GM19452 (cell line): ENCODE results near the gene HPS4.
"Not testable (repeated sequence)": the region's sequence is repeated elsewhere in the genome, so short reads cannot be mapped to it uniquely, and the experiment has no call there.

ENCODE experiments used
- ATAC-seq: cut with Tn5 transposase; IDR thresholded peaks from one replicate; pipeline ENCODE4 v1.9.1; 2021; ENCODE audit not compliant: unreplicated experiment

The HPS4 gene

DNA sequence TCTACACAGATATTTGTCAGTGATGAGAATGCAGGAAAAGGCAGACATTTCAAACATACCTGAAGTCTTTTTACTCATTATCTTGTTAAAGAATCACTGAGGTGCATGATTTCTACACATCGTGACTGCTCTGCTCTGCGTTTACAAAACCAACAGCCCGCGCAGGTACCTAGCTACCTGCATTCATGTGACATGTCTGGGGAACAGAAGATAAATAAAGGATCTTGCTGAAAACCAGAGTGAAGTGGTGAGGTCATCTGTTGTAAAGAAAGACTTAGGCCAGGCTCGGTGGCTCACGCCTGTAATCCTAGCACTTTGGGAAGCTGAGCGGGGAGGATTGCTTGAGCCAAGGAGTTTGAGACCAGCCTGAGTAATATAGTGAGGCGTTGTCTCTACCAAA, 38.8 kb downstream of the HPS4 start:
- ATAC-seq = no peak

GRCh38 chr22:26443901-26444690, 39.5 kb downstream of the HPS4 start:
- no peak for ATAC-seq

DNA sequence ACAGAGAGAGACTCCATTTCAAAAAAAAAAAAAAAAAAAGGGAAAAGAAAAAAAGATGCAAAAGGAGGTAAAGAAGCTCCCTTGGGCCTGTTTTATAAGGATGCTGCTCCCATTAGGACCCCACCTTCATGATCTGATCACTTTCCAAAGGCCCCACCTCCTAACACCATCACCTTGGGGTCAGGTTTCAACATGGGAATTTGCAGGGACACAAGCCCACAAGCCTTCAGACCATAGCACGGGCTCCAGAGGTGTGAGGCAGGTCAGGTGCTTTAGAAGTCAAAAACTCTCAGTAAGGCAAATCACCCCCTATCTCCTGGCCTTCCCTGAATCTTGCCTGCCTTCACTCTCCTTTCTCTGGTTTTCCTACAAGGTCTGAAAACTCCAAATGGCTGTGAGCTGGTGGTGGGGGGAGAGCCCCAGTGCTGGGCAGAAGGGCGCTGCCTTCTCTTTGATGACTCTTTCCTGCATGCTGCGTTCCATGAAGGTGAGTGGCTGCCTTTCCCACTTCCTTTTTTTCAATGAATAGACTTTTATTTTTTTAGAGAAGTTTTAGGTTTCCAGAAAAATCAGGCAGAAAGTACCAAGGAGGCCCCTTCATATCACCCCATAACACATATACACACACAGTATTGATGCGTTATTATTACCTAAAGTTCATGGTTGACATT, 41.4 kb downstream of the HPS4 start:
- no peak for ATAC-seq

DNA sequence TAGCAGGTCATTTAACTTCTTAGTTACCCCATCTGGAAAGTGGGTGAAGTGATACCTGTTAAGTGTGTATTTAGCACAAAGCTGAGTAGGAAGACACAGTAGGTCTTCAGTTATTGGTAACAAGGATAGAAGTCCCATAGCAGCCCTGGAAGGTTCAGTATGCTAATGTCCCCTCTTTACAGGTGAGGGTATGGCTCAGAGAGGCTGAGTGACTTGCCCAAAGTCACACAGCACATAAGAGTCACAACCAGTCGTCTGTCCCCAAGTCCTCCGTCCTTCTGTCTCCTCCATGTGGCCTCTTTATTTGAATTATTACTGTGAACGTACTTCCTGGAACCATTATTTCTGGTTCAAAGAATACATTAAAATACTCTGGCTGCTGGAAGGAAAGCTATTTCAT, 44.0 kb downstream of the HPS4 start:
- no peak for ATAC-seq

DNA sequence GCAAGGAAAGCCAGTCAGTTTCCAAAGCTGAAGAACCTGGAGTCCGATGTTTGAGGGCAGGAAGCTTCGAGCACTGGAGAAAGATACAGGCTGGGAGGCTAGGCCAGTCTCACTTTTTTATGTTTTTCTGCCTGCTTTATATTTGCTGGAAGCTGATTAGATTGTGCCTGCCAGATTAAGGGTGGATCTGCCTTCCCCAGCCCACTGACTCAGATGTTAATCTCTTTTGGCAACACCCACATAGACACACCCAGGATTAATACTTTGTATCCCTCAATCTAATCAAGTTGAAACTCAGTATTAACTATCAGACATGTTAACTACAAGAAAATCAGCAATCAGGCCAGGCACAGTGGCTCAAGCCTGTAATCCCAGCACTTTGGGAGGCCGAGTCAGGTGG, 44.8 kb downstream of the HPS4 start:
- not testable (repeated sequence) for ATAC-seq

DNA sequence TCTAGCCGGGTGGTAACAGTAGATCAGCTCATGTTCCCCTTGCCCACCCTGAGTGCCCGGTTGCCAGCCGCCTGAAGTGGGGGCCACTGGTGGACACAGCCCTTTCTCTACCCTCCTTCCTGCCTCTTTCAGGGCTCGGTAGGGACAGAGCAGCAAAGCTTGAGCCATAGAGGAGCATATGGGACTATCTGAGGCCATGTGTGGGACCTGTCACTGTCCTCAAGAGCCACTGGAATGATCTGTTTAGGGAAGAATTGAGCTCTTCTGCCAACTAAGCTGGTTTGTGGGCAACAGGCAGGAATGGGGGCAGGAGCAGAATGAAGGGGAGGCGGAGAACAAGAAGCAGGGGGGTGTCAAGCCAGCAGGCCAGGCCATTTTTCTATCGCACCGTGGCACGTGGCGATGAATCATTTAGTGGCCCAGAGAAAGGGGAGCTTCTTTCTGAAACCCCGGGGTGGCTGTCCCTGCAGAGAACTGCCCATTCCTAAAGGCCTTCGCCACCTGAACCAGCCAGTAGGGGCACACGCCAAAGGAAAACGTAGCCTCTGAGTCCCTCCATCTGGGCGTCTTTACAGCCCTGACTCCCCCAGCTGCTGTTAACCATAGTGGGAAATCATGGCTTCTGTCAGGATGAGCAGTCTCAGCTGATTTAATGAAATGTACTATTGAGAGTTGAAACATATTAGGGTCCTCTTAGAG, 45.7 kb downstream of the HPS4 start:
- no peak for ATAC-seq

DNA sequence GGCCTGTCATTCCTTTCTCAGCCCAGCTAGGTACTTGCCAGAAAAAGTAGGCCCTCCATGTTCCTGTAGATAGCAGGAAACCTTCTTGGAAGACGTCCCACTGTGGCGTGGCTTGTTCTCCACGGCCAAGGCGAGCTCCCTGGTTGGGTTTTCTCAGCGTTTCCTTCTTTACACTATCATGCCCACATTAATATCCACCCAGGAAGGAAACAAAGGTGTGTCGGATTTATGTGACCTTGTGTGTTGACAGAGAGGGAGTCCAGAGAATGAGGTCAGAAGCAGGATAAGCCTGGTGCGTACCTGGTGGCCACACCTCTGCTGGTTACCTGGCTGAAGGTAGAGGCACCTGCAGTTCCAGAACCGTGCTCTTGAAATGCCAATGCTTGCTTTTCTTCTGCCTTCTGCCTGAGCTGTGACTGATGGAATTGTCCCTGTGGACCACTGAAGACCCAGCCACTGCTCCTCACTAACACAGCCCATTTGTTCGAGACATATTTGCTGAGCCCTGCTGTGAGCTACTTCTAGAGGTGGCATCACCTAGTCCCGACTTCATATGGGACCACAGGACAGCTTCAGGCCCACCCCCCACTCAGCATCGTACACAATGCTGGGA, 46.6 kb downstream of the HPS4 start:
- no peak for ATAC-seq

- ATAC-seq = no peak
Measured at GRCh38 chr22:26435327-26436093, 48.1 kb downstream of the HPS4 start.

DNA sequence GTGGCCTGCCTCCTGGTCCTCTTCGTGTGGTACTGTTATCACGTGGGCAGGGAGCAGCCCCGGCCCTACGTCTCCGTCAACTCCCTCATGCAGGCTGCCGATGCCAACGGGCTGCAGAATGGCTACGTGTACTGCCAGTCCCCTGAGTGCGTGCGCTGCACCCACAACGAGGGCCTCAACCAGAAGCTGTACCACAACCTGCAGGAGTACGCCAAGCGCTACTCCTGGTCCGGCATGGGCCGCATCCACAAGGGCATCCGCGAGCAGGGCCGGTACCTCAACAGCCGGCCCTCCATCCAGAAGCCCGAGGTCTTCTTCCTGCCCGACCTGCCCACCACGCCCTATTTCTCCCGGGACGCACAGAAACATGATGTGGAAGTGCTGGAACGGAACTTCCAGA, 49.8 kb downstream of the HPS4 start:
- ATAC-seq = no peak

- ATAC-seq = no peak
Measured at GRCh38 chr22:26432619-26433311, 50.8 kb downstream of the HPS4 start.

DNA sequence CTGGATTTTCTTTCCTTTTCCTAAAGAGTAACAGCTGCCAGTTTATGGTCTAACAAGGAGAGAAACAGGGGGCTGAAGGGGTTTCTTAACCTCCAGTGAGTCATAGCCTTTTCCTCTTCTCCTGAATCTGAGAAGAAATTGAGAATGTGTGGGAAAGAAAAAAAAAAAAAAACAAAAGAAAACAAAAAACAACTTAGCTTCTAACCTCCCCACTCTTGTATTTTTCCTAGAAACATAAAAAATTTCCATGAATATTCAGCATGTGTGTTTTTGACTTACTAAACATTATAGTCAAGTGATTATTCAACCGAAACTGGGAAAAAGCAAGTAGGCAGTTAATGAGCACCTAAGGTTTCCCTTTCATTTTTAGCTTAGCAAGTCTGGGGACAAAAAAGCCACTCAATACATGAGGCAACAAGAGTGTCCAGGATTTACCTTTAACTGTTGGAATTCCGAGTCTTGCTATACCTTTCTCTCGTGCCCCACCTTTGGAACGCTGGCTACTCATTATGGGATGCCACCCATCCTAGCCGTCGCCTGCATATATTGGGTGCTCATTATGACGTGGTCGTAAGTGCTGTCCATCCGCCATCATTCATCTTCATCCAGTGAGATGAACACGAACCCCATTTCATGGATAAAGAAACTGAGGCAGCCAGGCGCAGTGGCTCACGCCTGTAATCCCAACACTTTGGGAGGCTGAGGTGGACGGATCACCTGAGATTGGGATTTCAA, 52.2 kb downstream of the HPS4 start:
- ATAC-seq = no peak

- no peak for ATAC-seq
Measured at GRCh38 chr22:26430600-26430999, 53.0 kb downstream of the HPS4 start.

DNA sequence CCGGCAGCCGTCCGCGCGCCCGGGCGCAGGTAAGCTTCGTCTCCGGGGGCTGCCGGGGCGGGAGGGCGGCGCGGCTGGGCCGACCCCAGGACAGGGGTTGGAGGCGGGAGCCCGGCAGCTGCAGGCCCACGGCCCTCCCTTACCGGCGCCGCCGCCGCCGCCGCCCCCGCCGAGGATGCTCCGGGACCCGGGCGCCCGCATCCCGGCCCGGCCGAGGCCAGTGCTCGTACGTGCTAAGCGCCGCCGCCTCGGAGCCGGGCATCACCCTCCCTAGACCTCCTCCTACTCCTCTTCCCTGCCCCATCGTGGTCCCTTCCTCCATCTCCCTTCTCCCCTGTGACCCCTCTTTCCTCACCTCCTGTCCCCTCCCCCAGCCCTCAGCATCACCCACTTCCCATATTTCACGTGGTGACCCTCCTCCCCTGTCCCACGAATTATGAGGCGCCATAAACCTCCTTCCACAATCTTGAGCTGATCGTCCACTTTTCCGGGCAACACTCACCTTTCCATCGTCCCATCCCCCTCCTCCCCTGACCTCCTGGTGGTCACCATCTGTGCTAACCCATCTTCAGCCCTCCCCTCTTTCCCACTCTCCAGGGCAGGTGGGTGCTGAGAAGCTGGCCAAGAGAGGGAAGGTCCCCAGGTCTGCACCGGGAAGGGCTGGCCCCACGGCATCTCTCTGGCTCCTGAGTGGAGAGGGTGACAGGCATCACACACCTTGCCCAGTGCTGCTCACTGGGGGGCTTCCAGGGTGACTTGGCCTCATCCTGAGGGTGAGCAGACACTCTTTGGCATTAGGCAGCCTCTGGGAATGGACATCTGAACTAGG, 53.9 kb downstream of the HPS4 start:
- peak; percentile 15 for ATAC-seq

- peak; percentile 65 for ATAC-seq
Measured at GRCh38 chr22:26428515-26429457, 54.8 kb downstream of the HPS4 start, which contains the start of gene ASPHD2. TSS of gene ASPHD2 (plus strand) at chr22:26429260. CDS start at chr22:26433616, 4,356 bp downstream.

GRCh38 chr22:26426924-26427323, 56.7 kb downstream of the HPS4 start:
- ATAC-seq = no peak

GRCh38 chr22:26418620-26419019, 65.0 kb downstream of the HPS4 start:
- no peak for ATAC-seq

DNA sequence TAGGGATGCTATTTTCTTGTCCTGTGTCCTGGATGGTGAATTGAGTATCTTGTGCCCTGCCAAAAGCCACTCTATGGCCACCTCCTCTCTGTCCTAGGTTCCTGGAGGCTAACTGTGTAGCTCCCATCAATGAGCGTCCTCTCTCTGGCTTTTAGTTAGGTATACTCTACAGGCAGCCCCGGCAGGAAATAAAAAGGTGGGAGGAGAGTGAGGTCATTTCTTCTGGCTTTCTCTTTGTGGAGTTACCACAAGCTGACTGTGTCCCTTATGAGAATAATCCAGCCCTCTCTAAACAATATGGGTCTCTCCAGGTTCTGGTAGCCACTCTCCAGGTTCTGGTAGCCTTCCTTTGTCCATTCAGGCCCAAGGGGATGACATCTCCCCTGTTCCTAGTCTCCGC, 66.2 kb downstream of the HPS4 start:
- ATAC-seq = no peak
